ENCODE data around the gene CERS6.
"Not testable (repeated sequence)": the region's sequence is repeated elsewhere in the genome, so short reads cannot be mapped to it uniquely, and the experiment has no call there.

Gene CERS6

DNA sequence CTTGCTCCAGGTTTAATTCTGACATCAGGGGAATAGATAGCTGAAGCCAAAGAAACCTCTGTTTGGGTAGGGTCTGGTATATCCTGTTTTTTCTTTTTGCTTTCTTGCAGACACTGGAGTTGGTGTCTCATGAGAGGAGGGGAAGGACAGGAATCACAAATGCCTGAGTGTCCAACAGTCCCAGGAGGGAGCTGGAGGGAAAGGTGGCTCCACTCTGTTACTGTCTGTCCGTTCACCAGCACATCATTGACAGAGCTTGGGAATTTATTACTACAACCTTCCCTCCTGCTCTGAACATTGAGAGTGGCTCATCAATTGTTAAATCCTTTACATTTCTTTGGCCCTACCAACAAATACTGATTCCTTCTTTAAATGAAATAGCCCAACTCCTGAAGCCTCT, 194.1 kb downstream of the CERS6 start:
- no peak for DNase-seq

DNA sequence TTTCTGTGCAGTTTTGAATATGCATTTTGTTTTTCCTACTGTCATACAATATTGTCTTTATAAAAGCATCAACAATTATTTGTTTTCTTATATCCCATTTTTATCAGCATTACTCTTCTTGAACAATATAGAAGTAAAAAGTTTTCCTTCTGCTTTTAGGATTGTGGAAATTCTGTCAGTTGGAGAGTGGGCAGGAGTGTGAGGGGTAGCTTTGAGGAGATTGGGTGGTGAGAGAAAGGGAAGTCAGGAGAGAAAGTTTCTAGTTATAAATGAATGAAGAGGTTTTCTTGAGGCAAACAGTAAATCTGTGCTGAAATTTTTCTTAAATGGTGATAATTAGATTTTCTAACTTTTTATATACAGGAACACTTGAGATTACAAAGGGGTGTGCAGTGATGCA, 194.7 kb downstream of the CERS6 start:
- no peak for DNase-seq

DNA sequence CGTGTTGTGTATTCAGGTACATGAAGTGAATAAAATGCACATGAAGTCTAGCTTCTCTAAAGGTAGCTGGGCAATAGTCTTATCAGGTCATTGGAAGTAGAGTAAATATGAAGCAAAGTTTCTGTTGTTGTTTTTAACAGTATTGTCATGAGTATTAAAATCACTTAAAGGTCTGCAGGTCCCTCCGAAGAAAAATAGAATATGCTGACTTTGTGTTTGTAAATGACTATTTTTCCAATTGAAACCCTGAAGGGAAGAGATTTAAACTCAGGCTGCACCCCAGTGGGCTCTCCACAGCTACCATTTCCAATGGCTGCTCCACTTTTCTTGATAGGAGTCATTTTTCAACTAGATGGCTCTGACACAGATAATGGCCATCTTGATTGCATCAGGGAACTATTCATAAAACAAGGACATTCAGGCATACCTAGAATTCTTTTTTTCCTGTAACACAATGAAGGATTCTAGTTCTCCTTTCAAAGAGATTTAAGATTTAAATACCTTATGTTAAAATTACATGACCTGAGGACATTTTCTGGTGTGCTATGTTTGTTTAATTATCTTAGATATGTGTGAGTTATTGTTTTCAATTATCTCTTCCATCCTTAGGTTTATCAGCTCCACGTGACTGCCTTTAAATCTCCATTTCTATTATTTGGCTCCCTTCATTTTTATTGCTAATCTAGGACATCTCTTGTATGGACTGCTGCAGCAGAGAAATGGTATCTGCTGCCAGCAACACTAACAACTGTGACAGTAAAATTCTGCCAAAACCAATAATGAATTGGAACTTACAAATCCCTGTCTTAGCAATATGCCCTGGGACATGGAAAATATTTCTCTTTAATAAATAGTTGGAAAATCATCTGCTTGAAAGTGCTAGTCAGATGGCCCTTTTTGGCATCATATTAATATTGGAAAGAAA, 197.2 kb downstream of the CERS6 start:
- no peak for DNase-seq

DNA sequence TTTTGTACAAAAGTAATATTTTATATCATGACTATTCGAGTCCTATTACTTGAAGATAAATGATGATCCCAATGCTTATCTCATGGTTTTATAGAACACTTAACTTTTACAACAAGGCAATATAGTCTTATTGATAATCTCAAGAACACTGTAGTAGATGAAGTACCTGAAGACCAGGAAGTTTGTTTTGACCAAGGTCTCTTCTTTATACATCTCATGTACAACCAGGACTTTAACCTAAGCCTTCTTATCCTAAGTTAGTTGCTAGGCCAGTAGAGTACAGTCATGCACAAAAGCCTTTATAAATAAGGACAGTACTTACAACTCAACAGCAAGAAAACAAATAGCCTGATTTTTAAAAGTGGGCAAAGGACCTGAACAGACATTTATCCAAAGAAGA, 198.6 kb downstream of the CERS6 start:
- DNase-seq: no peak

GRCh38 chr2:168655207-168655606, 199.1 kb downstream of the CERS6 start:
- DNase-seq: no peak

- not testable (repeated sequence) for DNase-seq
These were observed 201.3 kb downstream of the CERS6 start for GRCh38 chr2:168657378-168657777.

- no peak for DNase-seq
These were observed 202.6 kb downstream of the CERS6 start for GRCh38 chr2:168658706-168659105.

GRCh38 chr2:168660870-168661862, 205.1 kb downstream of the CERS6 start:
- no peak for DNase-seq

DNA sequence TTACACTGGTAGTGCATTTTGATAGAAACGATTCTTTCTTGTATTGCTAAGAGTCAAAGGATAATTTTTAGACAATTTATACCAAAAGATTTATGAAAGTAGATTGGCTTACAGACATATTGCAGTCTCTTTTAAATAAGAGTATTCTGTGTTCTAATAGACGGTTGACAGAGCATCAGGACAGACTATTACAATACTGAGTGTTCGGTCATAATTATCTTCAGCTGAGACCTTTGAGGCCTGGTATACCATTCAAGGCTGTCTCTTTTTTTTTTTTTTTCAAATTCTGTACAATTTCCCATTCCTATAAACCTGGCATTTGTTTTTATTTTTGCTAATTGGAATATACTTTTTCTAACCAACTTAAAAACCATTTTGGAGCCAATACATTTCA, 205.8 kb downstream of the CERS6 start:
- DNase-seq: no peak

DNA sequence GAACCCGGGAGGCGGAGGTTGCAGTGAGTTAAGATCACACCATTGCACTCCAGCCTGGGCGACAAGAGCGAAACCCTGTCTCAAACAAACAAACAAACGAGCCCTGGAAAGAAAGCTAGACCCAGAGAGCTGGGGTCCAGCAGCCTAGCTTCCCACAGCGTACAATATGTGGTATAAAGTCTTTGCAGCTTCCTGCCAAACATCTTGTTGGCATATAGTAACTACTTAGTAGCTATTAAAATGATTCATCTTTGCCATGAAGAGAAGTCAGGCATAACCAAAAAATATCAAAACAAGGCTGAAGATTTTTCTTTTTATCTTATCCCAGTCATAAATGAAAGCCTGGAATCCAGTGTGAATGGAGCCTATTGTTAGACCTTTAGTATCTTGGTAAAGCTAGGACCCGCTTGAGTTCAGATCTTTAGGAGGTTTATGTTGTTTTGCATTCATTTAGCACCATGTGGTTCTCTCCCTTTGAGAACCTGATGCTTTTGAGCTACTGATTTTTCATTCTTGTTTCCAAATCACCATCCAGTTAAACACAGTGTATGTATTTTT, 206.7 kb downstream of the CERS6 start:
- no peak for DNase-seq

- DNase-seq: no peak
These were observed 207.9 kb downstream of the CERS6 start for GRCh38 chr2:168663993-168664392.

GRCh38 chr2:168664715-168665114, 208.6 kb downstream of the CERS6 start:
- DNase-seq: not testable (repeated sequence)

DNA sequence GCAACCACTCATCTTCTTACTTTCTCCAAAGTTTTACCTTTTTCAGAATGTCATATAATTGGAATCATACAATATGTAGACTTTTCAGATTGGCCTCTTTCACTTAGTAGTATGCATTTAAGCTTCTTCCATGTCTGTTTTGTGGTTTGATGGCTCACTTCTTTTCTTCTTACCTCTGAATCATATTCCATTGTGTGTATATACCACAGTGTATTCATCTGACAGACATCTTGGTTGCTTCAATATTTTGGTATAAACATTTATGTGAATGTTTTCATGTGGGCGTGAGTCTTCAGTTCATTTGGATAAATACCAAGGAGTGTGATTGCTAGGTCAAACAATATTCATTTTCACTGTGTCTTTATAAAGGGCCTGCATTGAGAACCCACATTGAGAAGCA, 210.3 kb downstream of the CERS6 start:
- DNase-seq: no peak

GRCh38 chr2:168667156-168667555, 211.1 kb downstream of the CERS6 start:
- DNase-seq: no peak

DNA sequence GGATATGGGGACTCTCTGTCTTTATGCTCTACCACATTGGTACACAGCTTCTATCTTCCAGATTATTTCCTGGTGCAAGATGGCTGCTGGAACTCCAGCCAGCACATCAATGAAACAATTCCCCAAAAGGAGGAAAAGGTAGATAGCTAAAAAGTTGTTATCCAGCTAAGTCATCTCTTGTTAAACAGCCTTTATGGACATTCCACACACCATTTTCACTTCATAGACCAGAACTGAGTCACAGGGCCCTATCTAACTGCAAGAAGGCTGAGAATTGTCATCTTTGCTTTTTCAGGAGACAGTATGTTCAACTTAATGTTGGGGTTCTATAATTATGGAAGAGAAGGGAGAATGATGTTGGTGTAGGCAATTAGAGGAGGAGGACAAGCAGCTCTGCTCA, 213.1 kb downstream of the CERS6 start:
- no peak for DNase-seq

GRCh38 chr2:168670478-168670877, 214.4 kb downstream of the CERS6 start:
- DNase-seq: no peak

GRCh38 chr2:168671932-168672331, 215.9 kb downstream of the CERS6 start:
- no peak for DNase-seq

DNA sequence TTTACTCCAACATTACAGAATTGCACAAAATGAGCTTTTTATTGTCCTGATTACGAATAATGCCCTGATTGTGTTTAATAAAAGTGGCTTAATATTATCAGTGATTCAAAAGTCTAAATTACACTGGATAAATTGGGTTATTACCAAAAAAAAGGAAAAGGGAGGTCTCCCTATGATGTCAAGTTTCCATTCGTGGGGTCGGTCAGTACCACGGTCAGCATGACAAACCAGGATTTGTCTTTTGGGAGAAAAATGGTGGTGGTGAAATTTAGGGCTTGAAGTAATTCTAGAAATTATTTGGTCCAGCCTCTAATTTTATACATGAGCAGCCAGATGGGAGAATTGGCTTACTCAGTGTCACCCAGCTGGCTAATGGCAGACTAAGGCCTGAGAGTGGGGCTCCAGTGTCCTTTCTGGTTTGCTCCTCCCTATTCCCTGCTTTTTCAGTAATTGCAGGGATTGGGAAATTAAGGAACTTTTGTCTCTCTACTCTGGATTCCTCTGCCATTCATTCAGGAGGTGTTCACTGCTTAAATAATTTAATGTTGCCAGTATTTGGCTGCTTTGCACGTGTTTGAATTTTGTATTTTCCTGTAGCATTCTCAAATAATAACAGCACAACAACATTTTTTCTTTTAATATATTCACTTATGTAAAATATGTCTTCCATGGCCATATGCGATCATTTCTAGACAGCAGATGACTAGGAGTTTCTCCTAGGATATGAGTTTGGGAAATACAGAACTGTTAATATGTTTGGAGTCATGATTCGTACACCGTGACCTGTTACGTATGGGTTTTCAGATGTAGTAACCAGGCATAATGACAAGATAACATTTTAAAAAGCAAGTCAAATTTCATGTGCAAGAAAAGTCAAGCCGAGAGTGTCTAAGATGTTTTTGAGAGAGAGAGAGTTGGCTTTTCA, 217.5 kb downstream of the CERS6 start:
- no peak for DNase-seq

GRCh38 chr2:168678153-168678853, 222.2 kb downstream of the CERS6 start:
- DNase-seq: no peak

DNA sequence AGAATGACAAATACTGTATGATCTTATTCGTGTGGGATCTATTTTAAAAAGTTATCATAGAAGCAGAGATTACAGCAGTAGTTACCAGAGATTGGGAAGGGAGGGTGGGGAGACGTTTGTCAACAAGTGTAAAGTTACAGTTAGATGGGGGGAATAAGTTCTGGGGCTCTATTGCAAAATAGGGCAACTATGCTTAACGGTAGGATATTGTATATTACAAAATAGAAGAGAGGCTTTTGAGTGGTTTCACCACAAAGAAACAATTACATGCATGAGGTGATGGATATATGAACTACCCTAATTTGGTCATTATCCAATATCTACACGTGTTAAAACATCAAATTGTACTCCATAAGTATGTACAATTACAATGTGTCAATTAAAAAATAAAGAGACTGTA, 223.0 kb downstream of the CERS6 start:
- DNase-seq: no peak

- no peak for DNase-seq
These were observed 223.8 kb downstream of the CERS6 start for GRCh38 chr2:168679741-168680310.

Data from activated CD8-positive, alpha-beta memory T cell treated with anti-CD3 and anti-CD28 coated beads for 24 hours (primary cell).